OCI-LY7 (cell line): ENCODE results near the gene HIVEP3.

Experiments
- EZH2phosphoT487 ChIP-seq: fragments of 200-600 bp; sonication (generic); IDR thresholded peaks from 2 replicates; pipeline ENCODE4 v1.6.1; 2018; ENCODE audit warnings: low read depth, borderline replicate concordance, mild to moderate bottlenecking, mixed run types, antibody characterized with exemption, low read length, moderate library complexity, mixed read lengths
- TF ChIP-seq, protein P1 (sequence below): fragments of 200-600 bp; sonication (generic); conservative IDR thresholded peaks from 2 replicates; pipeline ENCODE4 v1.5.1; 2014; ENCODE audit warnings: mild to moderate bottlenecking, antibody characterized with exemption, low read length, moderate library complexity, mixed read lengths

DNA sequence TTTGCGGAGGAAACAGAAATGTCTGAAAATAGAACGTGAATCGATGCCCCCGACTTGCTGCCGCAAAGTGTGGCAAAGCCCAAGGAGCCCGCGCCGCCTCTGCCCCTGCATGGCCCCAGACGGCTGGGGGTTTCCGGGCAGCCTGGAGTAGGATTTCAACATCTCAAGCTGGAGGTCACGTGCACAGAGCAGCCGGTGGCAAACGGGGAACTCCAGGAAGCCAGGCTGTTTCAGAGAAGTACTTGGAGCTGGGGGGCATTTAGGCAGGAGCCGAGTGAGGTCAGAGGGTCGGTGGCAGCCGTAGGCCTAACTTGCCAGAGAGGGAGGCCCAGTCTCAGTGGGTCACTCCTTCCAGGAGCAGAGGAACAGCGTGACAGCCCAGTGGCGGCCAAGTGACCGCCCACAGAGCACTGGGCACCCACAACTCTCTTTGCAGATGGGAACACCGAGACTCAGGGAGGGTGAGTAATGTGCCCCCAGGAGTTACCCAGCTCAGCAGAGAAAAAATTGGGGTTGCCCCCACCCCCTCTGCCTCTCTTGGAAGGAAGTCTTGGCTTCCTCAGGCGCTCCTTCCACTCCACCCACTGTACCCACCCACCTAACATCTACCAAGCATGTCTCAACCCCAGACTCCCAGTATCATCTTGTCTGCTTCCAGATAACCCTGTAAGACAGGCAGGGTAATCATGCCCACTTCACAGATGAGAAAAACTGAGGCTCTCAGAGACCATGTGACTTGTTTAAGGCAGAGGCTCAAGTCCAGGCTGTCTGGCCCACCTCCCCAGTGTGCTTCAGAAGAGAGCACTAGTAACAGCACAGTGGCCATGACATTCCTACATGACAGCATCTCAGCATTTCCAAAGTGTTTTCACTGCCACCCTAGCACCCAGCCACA, 179.4 kb downstream of the HIVEP3 start:
- TF ChIP-seq, protein P1, sequence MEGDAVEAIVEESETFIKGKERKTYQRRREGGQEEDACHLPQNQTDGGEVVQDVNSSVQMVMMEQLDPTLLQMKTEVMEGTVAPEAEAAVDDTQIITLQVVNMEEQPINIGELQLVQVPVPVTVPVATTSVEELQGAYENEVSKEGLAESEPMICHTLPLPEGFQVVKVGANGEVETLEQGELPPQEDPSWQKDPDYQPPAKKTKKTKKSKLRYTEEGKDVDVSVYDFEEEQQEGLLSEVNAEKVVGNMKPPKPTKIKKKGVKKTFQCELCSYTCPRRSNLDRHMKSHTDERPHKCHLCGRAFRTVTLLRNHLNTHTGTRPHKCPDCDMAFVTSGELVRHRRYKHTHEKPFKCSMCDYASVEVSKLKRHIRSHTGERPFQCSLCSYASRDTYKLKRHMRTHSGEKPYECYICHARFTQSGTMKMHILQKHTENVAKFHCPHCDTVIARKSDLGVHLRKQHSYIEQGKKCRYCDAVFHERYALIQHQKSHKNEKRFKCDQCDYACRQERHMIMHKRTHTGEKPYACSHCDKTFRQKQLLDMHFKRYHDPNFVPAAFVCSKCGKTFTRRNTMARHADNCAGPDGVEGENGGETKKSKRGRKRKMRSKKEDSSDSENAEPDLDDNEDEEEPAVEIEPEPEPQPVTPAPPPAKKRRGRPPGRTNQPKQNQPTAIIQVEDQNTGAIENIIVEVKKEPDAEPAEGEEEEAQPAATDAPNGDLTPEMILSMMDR: no peak
- no peak for TF ChIP-seq EZH2phosphoT487
